ENCODE results near the gene SLC6A19.
A peak's percentile ranks its signal among the peaks of the same experiment; 100 is the strongest.

The SLC6A19 gene

DNA sequence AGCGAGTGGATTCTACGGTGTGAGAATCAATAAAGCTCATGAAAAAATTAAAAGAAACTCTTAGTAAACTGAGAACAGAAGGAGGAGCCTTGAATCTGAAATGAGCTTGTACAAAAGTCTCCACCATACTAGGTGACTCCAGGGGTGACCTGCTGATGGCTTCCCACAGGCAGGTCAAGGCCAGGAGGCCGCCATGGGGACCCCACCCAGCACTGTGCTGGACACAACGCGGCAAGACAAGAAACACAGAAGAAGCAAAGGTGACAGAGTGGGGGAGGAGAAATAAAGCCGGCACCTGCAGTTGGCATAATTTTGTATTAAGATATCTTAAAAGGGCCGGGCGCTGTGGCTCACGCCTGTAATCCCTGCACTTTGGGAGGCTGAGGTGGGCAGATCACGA is 12.1 kb upstream of the SLC6A19 start:
- no peak for DNase-seq (ENCODE audit: extremely low spot score, insufficient read length, low read depth)
- no peak for FAIRE-seq

GRCh38 chr5:1190278-1190677 is 11.1 kb upstream of the SLC6A19 start:
- no peak for DNase-seq (ENCODE audit: extremely low spot score, insufficient read length, low read depth)
- FAIRE-seq, result no peak

DNA sequence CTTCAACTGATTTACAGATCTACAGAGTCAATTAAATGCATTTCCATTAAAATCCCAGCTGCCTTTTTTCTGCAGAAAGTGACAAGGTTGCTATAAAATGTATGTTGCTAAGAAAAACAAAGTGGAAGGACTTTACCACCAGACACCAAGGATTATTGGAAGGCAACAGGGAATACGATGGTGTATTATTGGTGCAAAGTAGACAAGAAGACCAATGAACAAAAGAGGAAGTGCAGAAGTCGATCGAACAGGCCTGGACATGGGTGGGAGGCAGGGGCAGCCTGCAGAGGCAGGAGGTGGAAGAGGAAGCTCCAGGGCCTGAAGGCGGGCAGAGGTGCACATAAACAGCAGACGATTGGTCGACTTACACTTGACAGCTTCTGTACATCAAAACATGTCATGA is 10.6 kb upstream of the SLC6A19 start:
- FAIRE-seq (no peak), DNase-seq (ENCODE audit: extremely low spot score, insufficient read length, low read depth) (no peak)

GRCh38 chr5:1192971-1193590 is 8.3 kb upstream of the SLC6A19 start:
- no peak for DNase-seq (ENCODE audit: extremely low spot score, insufficient read length, low read depth)
- FAIRE-seq, result no peak

DNA sequence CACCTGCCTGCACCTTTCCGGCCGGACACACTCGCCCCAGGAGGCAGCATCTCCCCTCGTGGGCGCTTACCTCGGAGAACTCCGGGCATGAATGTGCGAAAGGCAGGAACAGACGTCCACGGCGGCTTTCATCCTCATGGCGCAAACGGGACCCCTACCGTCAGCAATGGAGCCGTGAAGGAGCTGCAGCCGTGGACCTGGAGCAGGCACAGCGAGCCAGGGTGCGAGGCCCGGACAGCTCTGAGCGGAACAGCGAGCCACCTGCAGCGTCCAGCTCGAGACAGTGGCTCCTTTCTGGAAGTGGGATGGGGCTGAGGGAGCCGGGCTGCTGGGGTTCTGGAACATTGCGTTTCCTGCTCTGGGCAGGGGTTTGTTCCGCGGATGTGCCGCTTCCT is 7.8 kb upstream of the SLC6A19 start:
- no peak for DNase-seq (ENCODE audit: extremely low spot score, insufficient read length, low read depth)
- no peak for FAIRE-seq

- FAIRE-seq (no peak), DNase-seq (ENCODE audit: extremely low spot score, insufficient read length, low read depth) (no peak)
These were observed 7.0 kb upstream of the SLC6A19 start for GRCh38 chr5:1194378-1194777.

- DNase-seq (ENCODE audit: extremely low spot score, insufficient read length, low read depth), result no peak
- no peak for FAIRE-seq
These were observed 6.0 kb upstream of the SLC6A19 start for GRCh38 chr5:1195439-1195838.

DNA sequence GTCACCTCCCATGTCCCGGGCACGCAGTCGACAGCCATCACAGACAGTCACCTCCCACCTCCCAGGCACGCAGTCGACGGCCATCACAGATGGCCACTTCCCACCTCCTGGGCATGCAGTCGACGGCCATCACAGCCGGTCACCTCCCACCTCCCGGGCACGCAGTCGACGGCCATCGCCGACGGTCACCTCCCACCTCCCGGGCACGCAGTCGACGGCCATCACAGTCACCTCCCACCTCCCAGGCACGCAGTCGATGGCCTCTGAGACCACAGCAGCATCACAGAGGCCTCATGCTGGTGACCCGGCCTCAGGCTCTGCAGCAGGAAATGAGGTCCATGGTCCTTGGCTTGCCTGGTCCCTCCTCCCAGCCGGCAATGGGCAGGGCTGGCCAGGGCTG is 5.5 kb upstream of the SLC6A19 start:
- DNase-seq (ENCODE audit: extremely low spot score, insufficient read length, low read depth) (no peak), FAIRE-seq (no peak)

- no peak for DNase-seq (ENCODE audit: extremely low spot score, insufficient read length, low read depth)
- no peak for FAIRE-seq
These were observed 4.8 kb upstream of the SLC6A19 start for GRCh38 chr5:1196562-1196961.

GRCh38 chr5:1197876-1198666 is 3.3 kb upstream of the SLC6A19 start:
- FAIRE-seq (peak; percentile 31), DNase-seq (ENCODE audit: extremely low spot score, insufficient read length, low read depth) (no peak)

DNA sequence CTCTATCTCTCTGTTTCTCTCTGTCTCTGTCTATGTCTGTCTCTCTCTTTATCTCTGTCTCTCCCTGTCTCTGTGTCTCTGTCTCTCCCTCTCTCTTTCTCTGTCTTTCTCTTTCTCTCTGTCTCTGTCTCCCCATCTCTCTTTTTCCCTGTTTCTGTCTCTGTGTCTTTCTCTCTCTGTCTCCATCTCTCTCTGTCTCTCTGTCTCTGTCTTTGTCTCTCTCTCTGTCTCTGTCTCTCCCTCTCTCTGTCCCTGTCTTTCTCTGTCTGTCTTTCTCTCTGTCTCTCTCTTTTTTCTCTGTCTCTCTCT is 2.1 kb upstream of the SLC6A19 start:
- DNase-seq (ENCODE audit: extremely low spot score, insufficient read length, low read depth) (no peak), FAIRE-seq (peak; percentile 18)

GRCh38 chr5:1199649-1200494 is 1.5 kb upstream of the SLC6A19 start:
- DNase-seq (ENCODE audit: extremely low spot score, insufficient read length, low read depth), result no peak
- no peak for FAIRE-seq

DNA sequence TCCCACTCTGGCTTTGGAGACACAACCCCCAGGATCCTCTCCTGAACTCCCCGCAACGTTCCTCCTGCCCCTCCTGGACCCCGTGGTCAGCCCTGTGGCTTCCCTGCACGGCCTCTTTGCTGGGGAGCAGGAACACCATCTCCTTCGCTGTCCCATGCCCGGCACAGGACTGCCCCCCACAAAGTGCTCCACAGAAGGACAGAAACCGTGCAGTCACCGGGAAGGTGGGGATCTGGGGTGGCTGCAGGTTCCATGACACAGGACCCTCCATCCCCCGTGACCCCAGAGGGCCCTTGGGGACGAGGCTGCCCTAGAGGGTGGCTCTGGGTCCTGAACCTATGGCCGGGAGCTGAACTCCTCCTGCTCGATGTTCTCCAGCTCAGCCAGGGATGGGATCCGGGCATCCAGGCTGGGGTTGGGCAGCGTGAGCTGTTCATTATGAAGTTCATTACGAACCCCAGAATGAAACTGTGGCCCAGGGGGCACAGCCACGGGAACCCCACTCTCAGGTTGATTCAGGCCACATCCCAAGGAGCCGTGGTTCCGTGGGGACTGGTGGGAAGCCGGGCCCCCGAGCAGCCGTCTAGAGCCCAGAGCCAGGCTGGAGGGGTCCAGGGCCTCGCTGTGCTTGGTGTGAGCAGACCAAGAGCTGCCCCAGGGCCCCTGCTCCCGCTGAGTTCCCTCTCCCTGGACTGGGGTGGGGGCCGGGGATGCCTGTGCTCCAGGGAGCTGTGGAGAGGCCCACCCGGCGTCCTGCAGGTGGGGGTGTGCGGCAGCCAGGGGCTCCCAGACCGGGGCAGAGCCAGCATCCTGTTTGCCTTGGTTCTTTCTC is 684 bp upstream of the SLC6A19 start:
- DNase-seq (ENCODE audit: extremely low spot score, insufficient read length, low read depth) (no peak), FAIRE-seq (no peak)

- no peak for FAIRE-seq
These were observed 817 bp downstream of the SLC6A19 start for GRCh38 chr5:1202026-1202797.

GRCh38 chr5:1202798-1203185 is 1.4 kb downstream of the SLC6A19 start:
- DNase-seq (ENCODE audit: extremely low spot score, insufficient read length, low read depth), result no peak
- FAIRE-seq, result no peak

More at GRCh38 chr5:1202026-1202797, 817 bp downstream of the SLC6A19 start:
- no peak for DNase-seq (ENCODE audit: extremely low spot score, insufficient read length, low read depth)

- DNase-seq (ENCODE audit: extremely low spot score, insufficient read length, low read depth) (no peak), FAIRE-seq (no peak)
These were observed 2.0 kb downstream of the SLC6A19 start for GRCh38 chr5:1203311-1203967.

- DNase-seq (ENCODE audit: extremely low spot score, insufficient read length, low read depth) (no peak), FAIRE-seq (no peak)
These were observed 2.7 kb downstream of the SLC6A19 start for GRCh38 chr5:1203968-1204692.

- FAIRE-seq (no peak), DNase-seq (ENCODE audit: extremely low spot score, insufficient read length, low read depth) (no peak)
These were observed 3.4 kb downstream of the SLC6A19 start for GRCh38 chr5:1204693-1205242.

Measured in GM18507 (cell line).